Activated T-helper 1 cell treated with anti-CD3 and anti-CD28 coated beads, Interleukin-2, amount 50 U/mL, for 16 hours (primary cell): ENCODE measurements around the gene C2CD3.

ENCODE experiments used
- DNase-seq, 2 donors: peaks; one replicate each; pipeline ENCODE4 v3.0.0-alpha.2; 2020; ENCODE audit warnings: low read depth in 1 of 2, low spot score in 1 of 2

The C2CD3 gene

DNA sequence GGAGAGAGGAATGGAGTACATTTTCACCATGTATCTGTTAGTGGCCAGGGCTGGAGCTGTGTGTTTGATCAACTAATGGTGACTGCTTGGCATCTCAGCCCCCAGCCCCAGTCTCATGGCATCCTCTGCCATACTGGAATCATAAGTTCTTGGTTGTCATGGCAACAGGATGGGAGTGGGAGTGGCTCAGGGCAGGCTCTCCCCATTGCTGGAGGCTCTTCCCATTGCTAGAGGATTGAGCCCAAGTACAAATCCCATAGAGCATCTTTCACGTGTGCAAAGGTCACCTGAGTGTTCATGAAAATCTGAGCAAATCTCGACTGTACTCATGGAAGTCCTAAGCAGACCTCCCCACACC lies 205.1 kb downstream of the C2CD3 start:
- DNase-seq: no peak

DNA sequence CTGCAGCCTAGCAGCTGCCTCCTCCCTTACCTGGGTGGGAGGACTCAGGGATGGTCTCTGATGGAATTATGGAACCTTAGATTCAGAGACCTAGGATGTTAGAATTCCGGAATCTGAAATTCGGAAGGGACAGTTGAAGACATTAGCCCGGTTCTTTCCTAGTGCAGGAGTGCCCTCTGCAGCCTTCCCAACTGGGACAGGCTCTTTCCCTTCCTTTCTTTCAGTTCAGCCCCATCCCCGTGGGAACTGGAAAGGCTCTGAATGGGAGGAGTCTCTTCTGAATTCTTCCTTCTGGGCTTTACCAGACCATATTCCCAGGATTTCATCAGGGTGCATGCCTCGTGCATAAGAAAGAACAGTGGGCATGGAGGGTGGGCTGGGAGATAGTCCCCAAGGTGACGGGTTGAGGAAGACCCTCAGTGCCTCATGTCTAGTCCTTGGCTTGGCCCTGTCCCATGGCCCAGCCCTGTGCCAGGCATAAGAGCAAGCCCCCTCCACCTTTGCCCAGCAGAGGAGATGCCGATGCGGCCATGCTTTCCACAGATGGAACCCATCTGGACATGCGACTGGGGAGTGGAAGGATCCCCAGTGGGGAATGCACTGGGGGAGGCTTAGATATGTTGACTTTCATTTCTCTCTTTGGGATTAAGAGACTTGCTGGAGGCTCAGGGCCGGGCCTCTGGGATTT lies 205.6 kb downstream of the C2CD3 start:
- no peak for DNase-seq

DNA sequence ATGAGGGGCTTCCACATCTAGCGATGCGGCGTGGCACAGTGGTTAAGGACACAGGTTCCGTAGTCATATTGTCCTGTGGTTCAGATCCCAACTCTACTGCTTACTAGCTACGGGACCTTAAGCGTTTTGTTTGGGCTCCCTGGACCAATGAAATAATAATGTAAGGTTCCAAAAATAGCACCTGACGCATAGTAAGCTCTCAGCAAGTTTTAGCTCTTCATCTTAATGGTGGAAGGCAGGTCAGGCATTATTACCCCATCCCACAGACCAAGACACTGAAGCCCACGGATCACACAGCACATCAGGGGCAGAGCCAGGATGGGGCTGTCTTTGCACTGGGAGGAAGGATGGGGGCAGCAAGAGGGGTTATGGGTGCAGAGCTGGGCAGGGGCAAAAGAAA lies 206.9 kb downstream of the C2CD3 start:
- DNase-seq: no peak
